Metanephros (tissue), 2 donors: ENCODE data around the gene IFNG-AS1. TPM values are rescaled to one million over a fixed set of nuclear protein-coding genes. Genes with fewer than 3 reads are reported as not detected.

Experiments used
- small RNA-seq: library from RNA; depleted of rRNA; stranded (forward); fragments of <200 nt; gene quantifications from one replicate; pipeline ENCODE3, GENCODE V24; 2014; ENCODE audit warnings: low replicate concordance
- total RNA-seq: library from RNA; depleted of rRNA; stranded (reverse); fragments of >200 nt; gene quantifications from one replicate; pipeline ENCODE4 v1.2.3, GENCODE V29; 2014

Gene IFNG-AS1
- total RNA-seq = 0.70 TPM

GRCh38 chr12:67989184-67989920 lies at the start of gene IFNG-AS1:
IFNG-AS1 (plus strand) TSS chr12:67989447.

Small RNAs within 50 kb of the gene (small RNA-seq; reads per million reads assigned to genes)
- not detected for gene AC005294.1
- gene RPL39P28 = not detected

Other genes starting within 250 kb of the IFNG-AS1 start
- not detected for gene IFNG, start 170.3 kb downstream of the IFNG-AS1 start, total RNA-seq
- not detected for gene IL26, start 236.4 kb downstream of the IFNG-AS1 start, total RNA-seq